B cell (primary cell): ENCODE results near the gene MEGF11. TPM values are rescaled to one million over a fixed set of nuclear protein-coding genes. Genes with fewer than 3 reads are reported as not detected.

ENCODE experiments used
- ATAC-seq: fragments of 200-7000 bp; cut with Tn5 transposase; one replicate; pipeline ENCODE4 v1.10.0; 2021; ENCODE audit warnings: low read depth, mild to moderate bottlenecking, moderate number of reproducible peaks, moderate library complexity
- CTCF ChIA-PET: fragments of 350-600 bp; sonication (Branson Sonifier 250); formaldehyde crosslinking; loops from one replicate; lab custom pipeline; 2021; ENCODE audit warnings: antibody characterized with exemption, inconsistent platforms; lab: Charles Lee
- POLR2A ChIA-PET: fragments of 350-600 bp; sonication (Branson Sonifier 250); formaldehyde crosslinking; loops from one replicate; lab custom pipeline; 2021; ENCODE audit warnings: antibody characterized with exemption; lab: Charles Lee
- DNase-seq: peaks from one replicate; pipeline ENCODE4 v3.0.0; 2013
- H2AFZ ChIP-seq: 2 replicates; pipeline ENCODE4 v1.6.1; 2012; ENCODE audit warnings: mild to moderate bottlenecking, low read depth, low read length; ENCODE audit not compliant: insufficient read depth, poor library complexity, severe bottlenecking
- H3K27ac ChIP-seq, 2 donors: 1 replicate in 1 of 2; 2 replicates in 1 of 2; pipeline ENCODE4 v1.5.1; 2012 to 2013; ENCODE audit warnings: low read length in 2 of 2, mild to moderate bottlenecking in 2 of 2, moderate library complexity in 1 of 2
- H3K27me3 ChIP-seq, 4 experiments: fragments of 200-600 bp in 1 of 4; sonication (generic) in 1 of 4; replicated peaks in 1 of 4; 1 replicate in 2 of 4; 2 replicates in 2 of 4; pipeline versions ENCODE4 v1.6.1 to v1.7.0; 2013 to 2016; ENCODE audit warnings: low read length in 3 of 4, mild to moderate bottlenecking in 2 of 4, mixed read lengths in 1 of 4, moderate library complexity in 1 of 4; ENCODE audit not compliant: insufficient read depth in 4 of 4, control insufficient read depth in 3 of 4; ENCODE audit errors: control extremely low read depth in 1 of 4
- H3K36me3 ChIP-seq, 2 experiments: replicated peaks in 1 of 2; 1 replicate in 1 of 2; 2 replicates in 1 of 2; pipeline versions ENCODE4 v1.6.1 to v1.7.1; 2013; ENCODE audit warnings: low read length in 1 of 2; ENCODE audit not compliant: insufficient read depth in 2 of 2, control insufficient read depth in 1 of 2; ENCODE audit errors: control extremely low read depth in 1 of 2, extremely low read depth in 1 of 2
- H3K4me1 ChIP-seq, 2 donors: fragments of 200-600 bp in 1 of 2; sonication (generic) in 1 of 2; 1 replicate in 1 of 2; 2 replicates in 1 of 2; pipeline versions ENCODE4 v1.5.1 to v1.6.1; 2013 to 2017; ENCODE audit warnings: low read length in 2 of 2; ENCODE audit not compliant: control insufficient read depth in 2 of 2, insufficient read depth in 2 of 2
- H3K4me2 ChIP-seq: replicated peaks from 2 replicates; pipeline ENCODE3; 2012; ENCODE audit warnings: mild to moderate bottlenecking, low read depth, low read length; ENCODE audit not compliant: poor library complexity, severe bottlenecking
- H3K4me3 ChIP-seq, 5 experiments: fragments of 200-600 bp in 1 of 5; sonication (generic) in 1 of 5; 1 replicate in 3 of 5; 2 replicates in 2 of 5; pipeline versions ENCODE4 v1.5.1 to v1.7.0; 2011 to 2016; ENCODE audit warnings: low read length in 4 of 5, mild to moderate bottlenecking in 4 of 5, low read depth in 2 of 5, control low read depth in 1 of 5, moderate library complexity in 1 of 5; ENCODE audit not compliant: insufficient read depth in 1 of 5; ENCODE audit errors: control extremely low read depth in 1 of 5, extremely low read depth in 1 of 5
- H3K79me2 ChIP-seq: fragments of 200-600 bp; sonication (generic); one replicate; pipeline ENCODE4 v1.6.0; 2016; ENCODE audit warnings: low read length; ENCODE audit not compliant: control insufficient read depth, insufficient read depth
- H3K9ac ChIP-seq: fragments of 200-600 bp; sonication (generic); 2 replicates; pipeline ENCODE4 v1.6.1; 2017; ENCODE audit warnings: mild to moderate bottlenecking, low read length, moderate library complexity
- H3K9me3 ChIP-seq, 3 donors: one replicate each; pipeline versions ENCODE4 v1.6.1 to v1.7.1; 2013; ENCODE audit warnings: low read length in 2 of 3; ENCODE audit not compliant: control insufficient read depth in 2 of 3, insufficient read depth in 1 of 3; ENCODE audit errors: control extremely low read depth in 1 of 3
- H4K20me1 ChIP-seq: 2 replicates; pipeline ENCODE4 v1.6.0; 2012; ENCODE audit warnings: mild to moderate bottlenecking, low read length; ENCODE audit not compliant: insufficient read depth, control insufficient read depth, poor library complexity, severe bottlenecking
- H3K27ac Mint-ChIP-seq: one replicate; pipeline ENCODE4 v1.8.0; 2021; ENCODE audit warnings: mixed read lengths
- H3K27me3 Mint-ChIP-seq: one replicate; pipeline ENCODE4 v1.8.0; 2021; ENCODE audit warnings: mixed read lengths
- H3K4me1 Mint-ChIP-seq: one replicate; pipeline ENCODE4 v1.8.0; 2021; ENCODE audit warnings: mixed read lengths
- H3K4me3 Mint-ChIP-seq: one replicate; pipeline ENCODE4 v1.8.0; 2021; ENCODE audit warnings: mixed read lengths
- H3K9me3 Mint-ChIP-seq: one replicate; pipeline ENCODE4 v1.8.0; 2022; ENCODE audit warnings: mixed read lengths; ENCODE audit not compliant: insufficient read depth
- EZH2 ChIP-seq: IDR thresholded peaks from 2 replicates; pipeline ENCODE4 v1.6.1; 2012; ENCODE audit warnings: borderline replicate concordance, low read depth, mild to moderate bottlenecking, moderate library complexity, low read length; ENCODE audit not compliant: insufficient read depth, poor library complexity, severe bottlenecking
- WGBS: methylation state at CpG from one replicate; pipeline ENCODE4 v1.1.5; 2013; ENCODE audit warnings: missing lambda C conversion rate; ENCODE audit not compliant: insufficient coverage; 5-methylcytosine and 5-hydroxymethylcytosine counted together
- intact Hi-C: fragments of 100-400 bp; cut with micrococcal nuclease; formaldehyde crosslinking; loops from one replicate; pipeline ENCODE4 v1.10.0; 2022
- polyA plus RNA-seq: library from polyadenylated mRNA; depleted of rRNA; stranded (reverse); fragments of >200 nt; gene quantifications from 2 replicates; pipeline ENCODE4 v1.2.3, GENCODE V29; 2012
- total RNA-seq, 2 donors: library from RNA; stranded (reverse); fragments of 120-200 nt in 1 of 2; gene quantifications; 1 replicate in 1 of 2; 2 replicates in 1 of 2; pipeline versions ENCODE4 v1.2.3 to v1.2.4, GENCODE V29; 2013 to 2022
- TF ChIP-seq, protein P1 (sequence below): fragments of 200-600 bp; IDR thresholded peaks from one replicate; pipeline ENCODE4 v1.8.0; 2022; ENCODE audit warnings: antibody characterized with exemption, mild to moderate bottlenecking

MEGF11 gene
- total and polyA plus RNA-seq, 2 donors (not counting 1 experiment from before 2014, with no cell fraction given), result 0.04 to 0.34 TPM

- no peak overlapping the region for H3K4me2 ChIP-seq
- no peak overlapping the region for H2AFZ ChIP-seq
- no peaks in the 10 kb centered on the region for H3K36me3 ChIP-seq
- POLR2A ChIA-PET, result no interaction called here
- H3K9ac ChIP-seq, result no peak overlapping the region
- TF ChIP-seq EZH2, result no peak
- TF ChIP-seq, protein P1, sequence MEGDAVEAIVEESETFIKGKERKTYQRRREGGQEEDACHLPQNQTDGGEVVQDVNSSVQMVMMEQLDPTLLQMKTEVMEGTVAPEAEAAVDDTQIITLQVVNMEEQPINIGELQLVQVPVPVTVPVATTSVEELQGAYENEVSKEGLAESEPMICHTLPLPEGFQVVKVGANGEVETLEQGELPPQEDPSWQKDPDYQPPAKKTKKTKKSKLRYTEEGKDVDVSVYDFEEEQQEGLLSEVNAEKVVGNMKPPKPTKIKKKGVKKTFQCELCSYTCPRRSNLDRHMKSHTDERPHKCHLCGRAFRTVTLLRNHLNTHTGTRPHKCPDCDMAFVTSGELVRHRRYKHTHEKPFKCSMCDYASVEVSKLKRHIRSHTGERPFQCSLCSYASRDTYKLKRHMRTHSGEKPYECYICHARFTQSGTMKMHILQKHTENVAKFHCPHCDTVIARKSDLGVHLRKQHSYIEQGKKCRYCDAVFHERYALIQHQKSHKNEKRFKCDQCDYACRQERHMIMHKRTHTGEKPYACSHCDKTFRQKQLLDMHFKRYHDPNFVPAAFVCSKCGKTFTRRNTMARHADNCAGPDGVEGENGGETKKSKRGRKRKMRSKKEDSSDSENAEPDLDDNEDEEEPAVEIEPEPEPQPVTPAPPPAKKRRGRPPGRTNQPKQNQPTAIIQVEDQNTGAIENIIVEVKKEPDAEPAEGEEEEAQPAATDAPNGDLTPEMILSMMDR, result no peak
- no peak for ATAC-seq
- WGBS, result 93% methylated on average over 3 of the region's 9 CpGs
- no peak overlapping the region for H3K4me3 ChIP-seq
- H3K9me3 Mint-ChIP-seq, result no peaks in the 10 kb centered on the region
- H3K4me1 ChIP-seq, result no peaks in the 10 kb centered on the region
- no peaks in the 10 kb centered on the region for H4K20me1 ChIP-seq
- H3K79me2 ChIP-seq, result no peaks in the 10 kb centered on the region
- no peak overlapping the region for H3K27ac ChIP-seq
- H3K27me3 ChIP-seq, result no peaks in the 10 kb centered on the region
- H3K9me3 ChIP-seq, result no peaks in the 10 kb centered on the region
- H3K4me1 Mint-ChIP-seq, result no peaks in the 10 kb centered on the region
- no peak overlapping the region for H3K4me3 Mint-ChIP-seq
- peak overlapping the region; percentile 41 for H3K27ac Mint-ChIP-seq
- peaks cover 8% of the 10 kb centered on the region for H3K27me3 Mint-ChIP-seq
- DNase-seq, result no peak
- intact Hi-C loops, result no loop called here
- CTCF ChIA-PET, result no interaction called here
These were observed 159.2 kb downstream of the MEGF11 start for GRCh38 chr15:66094331-66094730.

DNA sequence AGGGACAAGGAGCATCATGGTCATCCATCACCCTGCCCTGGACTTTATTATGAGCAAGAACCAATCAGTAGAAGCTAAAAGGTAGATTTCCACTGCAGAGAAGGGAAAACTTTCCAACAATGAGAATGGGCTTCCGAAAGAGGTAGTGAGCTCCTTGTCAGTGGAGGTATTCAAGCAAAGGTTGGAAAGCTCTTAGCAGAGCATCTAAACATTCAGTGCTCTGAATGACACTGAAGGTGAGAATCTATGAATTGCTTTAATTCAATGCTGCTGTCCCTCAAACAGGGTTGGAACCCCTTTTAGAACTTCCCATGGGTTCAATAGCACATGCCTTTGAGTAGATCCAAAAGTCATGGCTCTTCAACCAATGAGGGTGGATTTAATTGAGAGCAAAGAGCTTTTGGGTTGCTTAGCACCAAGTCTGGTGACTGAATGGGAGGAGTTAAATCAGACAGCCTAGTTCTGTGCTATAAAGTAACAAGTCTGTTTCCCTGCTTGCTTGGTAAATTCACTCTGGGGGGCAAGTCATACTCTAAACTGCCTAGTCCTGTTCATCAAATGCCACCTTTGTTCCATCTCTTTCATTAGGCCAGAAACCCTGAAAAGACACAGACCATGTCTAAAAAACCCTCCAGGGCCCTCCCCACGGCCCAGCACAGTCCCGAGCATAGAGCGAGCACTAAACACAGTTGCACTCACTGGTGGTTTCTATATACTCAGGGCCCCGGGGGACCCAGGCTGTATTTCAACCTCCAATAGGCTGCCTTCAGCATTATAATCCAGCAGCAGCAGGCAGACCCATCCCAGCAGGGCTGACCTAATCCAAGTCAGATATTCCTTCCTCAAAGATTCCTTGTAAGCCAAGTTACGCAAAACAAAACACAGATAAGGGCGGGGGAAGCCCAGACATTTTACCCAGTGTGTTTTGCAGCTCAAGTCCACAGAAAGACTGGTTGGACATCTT lies 161.2 kb downstream of the MEGF11 start:
- peaks cover 8% of the 10 kb centered on the region for H3K27me3 Mint-ChIP-seq
- no peak overlapping the region for H3K4me3 Mint-ChIP-seq

More for the DNA sequence above, 161.2 kb downstream of the MEGF11 start:
- H3K4me1 Mint-ChIP-seq, result no peaks in the 10 kb centered on the region
- no peaks in the 10 kb centered on the region for H3K4me1 ChIP-seq
- H3K27ac Mint-ChIP-seq, result no peak overlapping the region
- no peak overlapping the region for H3K4me3 ChIP-seq
- no peak overlapping the region for H3K4me2 ChIP-seq
- H3K9me3 Mint-ChIP-seq, result no peaks in the 10 kb centered on the region
- no peaks in the 10 kb centered on the region for H3K36me3 ChIP-seq
- POLR2A ChIA-PET, result no interaction called here
- no peak for TF ChIP-seq EZH2
- TF ChIP-seq, protein P1, result no peak
- no peak overlapping the region for H3K9ac ChIP-seq
- ATAC-seq (no peak), DNase-seq (no peak)
- H3K27ac ChIP-seq, result no peak overlapping the region
- H3K79me2 ChIP-seq, result no peaks in the 10 kb centered on the region
- WGBS, result 84% methylated on average over 7 of the region's 7 CpGs
- no peaks in the 10 kb centered on the region for H4K20me1 ChIP-seq
- no peaks in the 10 kb centered on the region for H3K27me3 ChIP-seq
- CTCF ChIA-PET, result no interaction called here
- H2AFZ ChIP-seq, result no peak overlapping the region
- H3K9me3 ChIP-seq, result no peaks in the 10 kb centered on the region
- intact Hi-C loops, result no loop called here
